PC-9 (cell line): Measurements from ENCODE around the gene TIGD2. TPM values are rescaled to one million over a fixed set of nuclear protein-coding genes. Genes with fewer than 3 reads are reported as not detected.

Experiments used
- BruUV-seq: library from RNA; stranded (reverse); fragments of 400-500 nt; replicated peaks from 2 replicates; lab custom pipeline; 2021; lab: Mats Ljungman, UMichigan
- CTCF ChIA-PET: fragments of 300-600 bp; sonication (Branson Sonifier 250); formaldehyde crosslinking; loops from one replicate; lab custom pipeline; 2022; ENCODE audit warnings: antibody characterized with exemption; lab: Charles Lee
- POLR2A ChIA-PET: fragments of 300-600 bp; sonication (Branson Sonifier 250); formaldehyde crosslinking; loops from one replicate; lab custom pipeline; 2022; ENCODE audit warnings: antibody characterized with exemption; ENCODE audit not compliant: unreplicated experiment; lab: Charles Lee
- DNase-seq, 2 experiments: peaks; one replicate each; pipeline versions ENCODE4 v3.0.0 to v3.0.0-alpha.2; 2015 to 2022; ENCODE audit warnings: mixed read lengths in 1 of 2
- H2AFZ ChIP-seq: fragments of 200-600 bp; sonication (generic); 2 replicates; pipeline ENCODE4 v1.8.1; 2017; ENCODE audit warnings: antibody characterized with exemption
- H3F3A ChIP-seq: fragments of 200-600 bp; sonication (generic); 2 replicates; pipeline ENCODE4 v1.8.1; 2017; ENCODE audit warnings: antibody characterized with exemption, mild to moderate bottlenecking, low read depth; ENCODE audit not compliant: insufficient read depth
- H3K27ac ChIP-seq: fragments of 200-600 bp; sonication (generic); 2 replicates; pipeline ENCODE4 v1.6.1; 2016; ENCODE audit warnings: mixed run types
- H3K27me3 ChIP-seq: fragments of 200-600 bp; sonication (generic); 2 replicates; pipeline ENCODE4 v1.6.1; 2016; ENCODE audit warnings: low read depth, mixed run types; ENCODE audit not compliant: insufficient read depth
- H3K36me3 ChIP-seq: fragments of 200-600 bp; sonication (generic); 2 replicates; pipeline ENCODE4 v1.6.1; 2016; ENCODE audit warnings: low read depth, mixed run types
- H3K4me1 ChIP-seq: fragments of 200-600 bp; sonication (generic); replicated peaks from 2 replicates; pipeline ENCODE4 v1.6.1; 2016; ENCODE audit warnings: mixed run types; ENCODE audit not compliant: insufficient read depth
- H3K4me2 ChIP-seq: fragments of 200-600 bp; sonication (generic); 2 replicates; pipeline ENCODE4 v1.6.1; 2017; ENCODE audit warnings: mixed run types
- H3K4me3 ChIP-seq: fragments of 200-600 bp; sonication (generic); 2 replicates; pipeline ENCODE4 v1.6.1; 2016; ENCODE audit warnings: mixed run types
- H3K79me2 ChIP-seq: fragments of 200-600 bp; sonication (generic); 2 replicates; pipeline ENCODE4 v1.6.1; 2017; ENCODE audit warnings: low read depth, mixed run types
- H3K9me2 ChIP-seq: fragments of 200-600 bp; sonication (generic); 2 replicates; pipeline ENCODE4 v1.8.1; 2017; ENCODE audit warnings: mild to moderate bottlenecking; ENCODE audit not compliant: insufficient read depth
- H3K9me3 ChIP-seq: fragments of 200-600 bp; sonication (generic); 2 replicates; pipeline ENCODE4 v1.8.1; 2016; ENCODE audit warnings: low read depth; ENCODE audit not compliant: insufficient read depth
- H4K20me1 ChIP-seq: fragments of 200-600 bp; sonication (generic); 2 replicates; pipeline ENCODE4 v1.8.1; 2017; ENCODE audit not compliant: insufficient read depth
- CTCF ChIP-seq: fragments of 200-600 bp; sonication (generic); conservative IDR thresholded peaks from 2 replicates; pipeline ENCODE4 v1.6.1; 2017; ENCODE audit warnings: mixed run types, antibody characterized with exemption, mild to moderate bottlenecking, moderate library complexity
- EZH2 ChIP-seq: fragments of 200-600 bp; sonication (generic); IDR thresholded peaks from 2 replicates; pipeline ENCODE4 v1.8.0; 2017; ENCODE audit warnings: antibody characterized with exemption, low read depth
- intact Hi-C: fragments of 100-400 bp; cut with micrococcal nuclease; formaldehyde crosslinking; loops from one replicate; pipeline ENCODE4 v1.10.0; 2022; ENCODE audit not compliant: unreplicated experiment
- total RNA-seq: library from RNA; stranded (reverse); gene quantifications from 2 replicates; pipeline ENCODE4 v1.2.3, GENCODE V29; 2021

Gene TIGD2
- total RNA-seq, 1 experiment from 2014 or later = 10.9 TPM

DNA sequence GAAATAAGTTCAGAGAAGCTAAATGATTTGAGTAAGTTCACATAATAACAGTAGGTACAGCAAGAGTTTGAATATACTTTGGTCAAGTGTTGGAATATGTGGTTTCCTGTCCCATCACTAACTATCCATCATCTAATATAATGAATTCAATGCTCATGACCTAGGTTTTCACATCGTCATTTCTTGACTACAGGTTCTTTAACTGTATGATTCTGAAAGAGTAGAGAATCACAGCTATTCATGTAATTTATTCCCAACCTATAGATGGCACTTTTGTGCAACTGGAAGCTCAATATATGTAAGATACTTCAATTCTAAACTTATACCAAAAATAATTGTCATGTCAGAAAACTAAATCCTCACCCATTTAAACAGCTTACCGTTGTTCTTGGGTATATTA lies 53.1 kb downstream of the TIGD2 start:
- POLR2A ChIA-PET = no interaction called here
- CTCF ChIA-PET = no interaction called here
- intact Hi-C loops = loop anchor here (10.0 kb wide), 1 partner anchor 740 kb away; no protein-coding TSS in a partner anchor

More for the DNA sequence above, 53.1 kb downstream of the TIGD2 start:
- no peaks in the 10 kb centered on the region for H3K27me3 ChIP-seq
- no peak for DNase-seq
- no peaks in the 10 kb centered on the region for H3K9me3 ChIP-seq
- H3K36me3 ChIP-seq = no peaks in the 10 kb centered on the region
- H2AFZ ChIP-seq = no peak overlapping the region
- H3K4me1 ChIP-seq = no peaks in the 10 kb centered on the region
- no peaks in the 10 kb centered on the region for H4K20me1 ChIP-seq
- no peaks in the 10 kb centered on the region for H3F3A ChIP-seq
- H3K4me3 ChIP-seq = no peak overlapping the region
- BruUV-seq = no TSS peak
- no peak overlapping the region for H3K27ac ChIP-seq
- H3K9me2 ChIP-seq = no peaks in the 10 kb centered on the region
- no peak overlapping the region for H3K4me2 ChIP-seq
- no peaks in the 10 kb centered on the region for H3K79me2 ChIP-seq
- no peak for TF ChIP-seq CTCF
- no peak for TF ChIP-seq EZH2

Other genes with a start within 250 kb of the TIGD2 start
- gene FAM13A, start 54.3 kb upstream of the TIGD2 start, total RNA-seq = 19.3 and 26.7 TPM in 2 replicates
- gene GPRIN3, start 196.3 kb downstream of the TIGD2 start, total RNA-seq = 0.02 and 0.05 TPM in 2 replicates